Kidney capillary endothelial cell (primary cell): ENCODE measurements around the gene CCL4L2.
"Not testable (repeated sequence)": the region's sequence is repeated elsewhere in the genome, so short reads cannot be mapped to it uniquely, and the experiment has no call there.

Experiments
- DNase-seq: peaks from one replicate; pipeline ENCODE4 v3.0.0-alpha.2; 2018; ENCODE audit warnings: low spot score

CCL4L2 gene

DNA sequence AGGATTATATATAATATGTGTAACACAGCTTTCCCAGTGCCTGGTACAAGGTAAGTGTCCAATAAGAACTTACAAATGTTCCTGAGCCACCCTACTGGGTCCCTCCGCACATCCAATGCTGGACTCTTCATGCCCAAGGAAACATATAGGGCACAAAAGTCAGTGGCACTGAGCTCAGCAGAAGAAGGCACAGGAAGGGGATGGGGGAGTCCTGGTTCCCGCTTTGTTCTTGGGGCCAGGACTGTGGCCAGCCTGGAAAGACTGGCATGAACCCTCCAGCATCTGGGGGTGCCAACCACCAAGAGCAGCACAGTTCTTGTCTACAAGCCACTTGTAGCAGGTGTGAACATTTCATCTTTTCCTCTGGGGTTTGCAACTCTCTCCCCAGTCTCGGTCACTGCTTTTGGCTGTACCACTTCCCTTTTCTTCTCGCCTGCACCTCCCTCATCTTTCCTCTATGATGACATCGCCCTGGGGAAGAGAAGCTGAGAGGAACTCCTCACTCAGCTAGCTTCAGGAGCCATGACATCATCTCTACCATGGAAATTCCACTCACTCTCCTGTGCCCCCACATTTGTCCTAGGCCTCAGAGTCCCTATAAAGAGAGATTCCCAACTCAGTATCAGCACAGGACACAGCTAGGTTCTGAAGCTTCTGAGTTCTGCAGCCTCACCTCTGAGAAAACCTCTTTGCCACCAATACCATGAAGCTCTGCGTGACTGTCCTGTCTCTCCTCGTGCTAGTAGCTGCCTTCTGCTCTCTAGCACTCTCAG is at the start of gene CCL4L2:
Gene CCL4L2 (plus strand): TSS at position 625 of the 773 bp plus-strand sequence.
- not testable (repeated sequence) for DNase-seq

DNA sequence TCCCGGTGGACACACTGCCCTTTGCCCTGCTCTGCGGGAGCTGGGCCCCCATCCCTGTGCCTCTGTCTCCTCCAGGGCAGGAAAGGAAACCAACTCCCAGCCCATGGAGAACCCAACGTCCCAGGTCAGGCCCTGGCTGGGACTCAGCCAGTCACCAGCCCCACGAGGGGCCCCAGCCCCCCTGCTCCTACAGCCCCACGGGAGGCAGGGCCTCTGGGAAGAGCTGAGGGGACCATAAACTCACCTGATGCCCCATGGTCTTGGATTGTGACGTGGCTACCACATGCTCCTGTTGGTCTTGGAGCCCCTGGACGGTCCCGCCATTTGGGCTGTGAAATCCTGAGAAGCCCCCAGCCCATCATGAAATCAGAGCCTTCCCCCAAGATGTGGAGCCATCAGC is 42.0 kb upstream of the CCL4L2 start:
- DNase-seq: not testable (repeated sequence)

DNA sequence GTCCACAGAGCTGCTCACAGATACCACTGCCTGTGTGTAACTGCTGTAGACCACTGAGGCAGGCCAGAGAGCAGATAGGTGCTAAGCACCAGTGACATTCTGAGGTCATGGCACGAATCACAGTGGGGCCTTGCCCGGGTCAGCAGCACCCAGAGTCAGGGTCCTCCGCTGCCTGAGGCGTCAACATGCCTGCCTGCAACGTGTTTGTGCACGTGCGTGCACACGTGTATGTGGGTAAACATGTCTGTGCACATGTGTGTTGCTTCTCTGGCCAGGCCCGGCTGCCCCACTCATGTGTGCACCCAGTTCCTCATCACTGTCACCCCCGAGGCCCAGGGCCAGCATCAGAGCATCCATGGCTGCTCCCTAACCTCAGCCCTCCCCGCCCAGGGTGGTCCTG is 34.3 kb upstream of the CCL4L2 start, which contains the start of gene TBC1D3B:
Gene TBC1D3B (minus strand): TSS at position 101 of the 400 bp plus-strand sequence. CDS start 1,586 bp downstream, outside the sequence.
- DNase-seq: not testable (repeated sequence)

DNA sequence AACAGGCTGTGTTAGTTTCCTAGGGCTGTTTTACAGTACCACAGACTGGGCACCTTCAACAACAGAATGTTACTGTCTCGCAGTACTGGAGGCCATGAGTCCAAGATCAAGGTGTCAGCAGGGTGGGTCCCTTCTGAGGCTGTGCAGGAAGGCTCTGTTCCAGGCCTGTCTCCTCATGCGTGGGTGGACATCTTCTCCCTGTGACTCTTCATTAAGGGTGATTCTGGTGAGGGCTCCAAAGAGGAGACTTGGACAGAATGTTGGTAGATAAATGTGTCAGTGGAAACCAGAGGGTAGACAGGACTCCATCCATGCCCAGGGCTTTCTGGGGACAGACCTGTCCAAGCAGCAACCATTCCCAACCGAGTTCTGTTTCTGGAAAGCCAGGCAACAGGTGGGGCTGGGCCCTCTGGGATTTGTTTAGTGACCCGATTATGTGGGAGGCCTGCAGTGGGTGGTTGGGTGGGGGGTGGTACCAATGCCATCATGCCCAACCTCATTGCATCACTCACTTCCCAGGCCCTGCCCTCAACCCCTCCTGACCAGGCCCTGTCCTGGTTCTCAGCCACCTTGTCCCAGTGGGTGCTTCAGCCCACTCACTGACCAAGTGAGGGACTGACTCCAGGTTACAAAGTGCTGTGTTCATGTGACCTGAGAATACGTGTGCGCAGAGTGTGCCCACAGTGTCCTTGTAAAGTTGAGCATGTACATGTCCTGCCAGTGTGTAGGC is 29.3 kb upstream of the CCL4L2 start:
- DNase-seq: not testable (repeated sequence)

DNA sequence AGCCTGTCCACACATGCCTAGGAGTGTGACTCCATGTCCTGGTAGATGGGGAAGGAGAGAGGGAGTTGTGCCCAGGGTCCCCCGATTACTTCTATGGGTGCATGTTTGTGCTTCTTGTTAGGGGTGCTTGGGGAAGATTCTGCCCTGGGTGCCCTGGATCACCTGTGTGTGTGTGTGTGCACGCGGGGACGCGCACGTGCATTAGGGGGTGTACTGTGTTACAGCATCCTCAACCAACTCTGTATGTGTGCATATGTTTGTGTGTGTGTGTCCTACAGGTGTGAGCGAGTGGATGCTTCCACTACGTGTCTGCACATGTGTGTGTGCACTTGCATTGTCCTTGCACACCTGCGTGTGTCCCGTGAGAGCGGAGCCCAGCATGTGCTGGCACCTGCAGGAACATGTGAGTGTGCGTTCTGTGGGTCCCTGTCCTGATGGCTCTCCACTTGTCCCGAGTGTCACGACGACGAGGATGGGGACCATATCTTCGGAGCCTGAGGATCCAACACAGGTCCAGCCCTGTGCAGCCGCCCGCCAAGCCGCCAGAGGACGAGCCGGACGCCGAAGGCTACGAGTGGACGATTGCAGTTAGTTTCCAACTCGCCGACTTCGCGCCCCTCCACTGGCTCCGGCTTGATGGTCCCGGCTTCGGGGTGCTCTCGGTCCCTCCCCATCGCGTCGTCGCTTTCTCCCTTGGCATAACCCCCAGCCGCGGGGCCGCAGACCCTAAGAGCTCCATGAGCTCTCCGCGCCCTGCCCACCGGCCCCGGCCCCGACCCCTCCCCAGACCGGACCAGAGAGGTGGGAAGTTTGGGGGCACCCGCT is 28.5 kb upstream of the CCL4L2 start:
- no peak for DNase-seq

DNA sequence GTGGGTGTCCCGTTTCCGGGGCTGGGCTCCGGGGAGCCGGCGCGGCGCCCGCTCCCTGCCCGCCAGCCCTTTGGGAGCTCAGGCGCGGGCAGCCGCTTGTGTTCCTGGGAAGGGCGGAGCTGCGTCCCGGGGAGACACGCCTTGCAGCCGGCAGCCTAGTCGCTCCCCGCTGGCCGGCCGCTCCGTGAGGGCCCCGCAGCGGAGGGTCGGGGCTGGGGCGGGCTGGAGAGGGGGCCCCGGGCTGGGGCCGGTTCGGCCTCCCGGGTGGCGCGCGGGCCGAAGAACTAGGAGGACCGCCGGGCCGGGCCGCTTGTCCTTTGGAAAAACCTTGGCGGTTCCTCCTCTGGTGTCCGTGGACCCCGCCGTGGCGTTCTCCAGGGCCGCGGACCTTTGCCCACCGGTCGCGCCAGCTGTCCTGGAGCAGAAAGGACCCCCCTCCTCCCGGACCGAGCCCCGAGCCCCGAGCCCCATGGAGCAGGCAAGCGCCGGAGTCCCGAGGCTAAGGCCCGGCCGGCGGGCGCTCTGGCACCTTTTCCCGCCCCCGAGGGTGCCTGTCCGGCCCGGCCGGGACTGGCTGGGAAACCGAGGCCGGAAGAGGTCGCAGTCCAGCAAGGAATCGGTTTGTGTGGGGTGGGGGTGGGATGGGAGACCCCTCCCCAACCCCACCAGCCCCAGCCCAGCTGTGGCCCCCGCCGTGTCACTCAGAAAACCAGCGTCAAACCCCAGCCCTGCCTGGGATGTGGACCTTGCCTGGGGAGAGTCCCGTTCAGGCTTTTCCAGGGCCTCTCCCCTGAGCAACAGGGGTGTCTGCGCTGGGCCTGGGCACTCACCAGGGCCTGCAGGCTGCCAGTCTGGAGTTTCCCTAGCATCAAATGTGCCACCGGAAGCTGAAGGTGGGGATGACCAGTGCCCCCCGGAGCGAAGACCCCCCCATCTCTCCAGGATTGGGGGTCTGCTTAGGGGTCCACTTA is 27.6 kb upstream of the CCL4L2 start:
- peak; percentile 58 for DNase-seq

DNA sequence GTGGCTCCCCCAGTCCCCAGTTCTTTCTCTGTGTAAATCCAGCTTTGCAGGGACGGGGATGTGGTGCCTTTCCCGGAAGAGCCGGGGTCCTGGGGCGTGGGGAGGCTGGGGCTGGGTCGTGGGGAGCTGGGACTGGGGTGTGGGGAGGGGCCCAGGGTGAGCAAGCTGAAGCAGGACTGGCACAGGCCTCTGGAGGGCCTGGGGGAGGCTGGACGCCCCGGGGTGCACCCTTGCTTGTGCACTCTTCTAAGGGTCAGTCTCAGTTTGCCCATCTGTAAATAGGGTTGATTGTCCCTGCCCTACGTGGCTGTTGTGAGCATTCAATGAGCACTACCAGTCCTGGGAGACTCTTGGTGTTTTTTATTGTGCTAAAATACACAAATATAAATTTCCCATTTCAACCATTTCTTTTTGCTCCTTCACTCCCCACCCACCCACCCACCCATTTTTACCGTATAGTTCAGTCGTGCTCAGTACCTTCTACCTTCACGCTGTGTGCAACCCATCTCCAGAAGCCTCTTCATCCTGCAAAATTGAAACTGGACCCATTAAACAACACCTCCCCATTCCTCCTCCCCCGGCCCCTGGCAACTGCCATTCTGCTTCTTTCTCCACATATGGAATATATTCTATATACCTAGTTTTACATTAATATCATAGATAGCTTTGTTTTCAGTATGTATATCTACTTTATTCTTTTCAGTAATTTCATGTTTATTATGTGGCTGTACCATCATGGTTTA is 26.7 kb upstream of the CCL4L2 start:
- DNase-seq: no peak

DNA sequence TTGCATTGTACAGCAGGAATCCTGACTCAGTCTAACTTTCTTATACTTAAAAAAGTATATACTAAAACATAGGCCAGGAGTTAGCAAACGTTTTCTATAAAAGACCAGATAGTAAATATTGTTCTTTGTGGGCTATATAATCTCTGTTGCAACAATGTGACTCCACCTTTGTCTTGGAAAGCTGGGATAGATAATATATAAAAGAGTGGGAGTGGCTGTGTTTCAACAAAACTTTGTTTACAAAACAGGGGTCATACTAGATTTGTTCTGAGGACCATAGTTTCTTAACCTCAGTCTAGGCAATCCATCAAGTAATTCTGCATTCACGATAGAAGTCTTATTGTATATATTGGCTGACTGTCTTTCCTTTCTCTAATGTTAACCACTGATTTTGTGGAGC is 25.4 kb upstream of the CCL4L2 start:
- no peak for DNase-seq

DNA sequence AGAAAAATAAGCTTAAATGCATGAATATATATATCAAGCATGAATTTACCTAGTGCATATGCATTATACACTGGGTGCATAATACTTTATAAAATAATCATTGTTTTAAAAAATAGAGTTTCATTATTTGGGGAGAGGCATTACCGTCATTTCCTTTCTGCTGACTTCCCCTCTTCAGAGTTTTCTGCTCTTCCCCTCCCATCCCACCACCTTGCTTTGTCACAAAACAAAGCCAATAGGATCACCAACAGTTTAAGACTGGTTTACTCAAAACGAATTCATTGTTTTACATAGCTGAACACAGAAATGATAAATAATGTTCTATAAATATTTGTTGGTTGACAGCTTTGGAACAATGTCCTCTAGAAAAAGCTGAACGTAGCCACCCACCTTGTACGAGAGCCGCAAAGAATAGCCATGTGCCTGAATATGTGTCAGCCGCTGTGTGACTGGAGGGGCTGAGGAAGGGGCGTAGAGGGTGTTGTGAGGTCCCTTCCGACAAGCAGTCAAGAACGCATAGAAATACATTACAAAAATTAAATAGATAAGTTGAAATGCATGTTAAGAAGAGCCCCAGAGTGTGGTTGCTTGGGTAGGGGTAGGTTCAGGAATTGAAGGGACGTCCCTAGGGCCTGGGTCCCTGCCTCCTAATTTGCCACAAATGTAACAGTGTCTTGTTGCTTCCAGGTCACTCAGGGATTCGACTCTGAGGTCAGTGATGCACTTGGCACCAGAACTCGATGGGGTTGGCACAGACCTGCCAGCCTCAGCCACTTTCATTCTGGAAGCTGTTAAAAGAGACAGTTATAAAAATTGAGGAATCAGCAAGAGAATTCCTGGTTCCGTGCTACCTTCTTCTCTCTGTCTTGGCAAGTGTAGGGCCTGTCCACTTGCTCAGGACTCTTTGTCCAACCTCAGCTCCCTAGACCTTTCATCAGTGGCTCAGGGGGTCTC is 23.8 kb upstream of the CCL4L2 start:
- not testable (repeated sequence) for DNase-seq

DNA sequence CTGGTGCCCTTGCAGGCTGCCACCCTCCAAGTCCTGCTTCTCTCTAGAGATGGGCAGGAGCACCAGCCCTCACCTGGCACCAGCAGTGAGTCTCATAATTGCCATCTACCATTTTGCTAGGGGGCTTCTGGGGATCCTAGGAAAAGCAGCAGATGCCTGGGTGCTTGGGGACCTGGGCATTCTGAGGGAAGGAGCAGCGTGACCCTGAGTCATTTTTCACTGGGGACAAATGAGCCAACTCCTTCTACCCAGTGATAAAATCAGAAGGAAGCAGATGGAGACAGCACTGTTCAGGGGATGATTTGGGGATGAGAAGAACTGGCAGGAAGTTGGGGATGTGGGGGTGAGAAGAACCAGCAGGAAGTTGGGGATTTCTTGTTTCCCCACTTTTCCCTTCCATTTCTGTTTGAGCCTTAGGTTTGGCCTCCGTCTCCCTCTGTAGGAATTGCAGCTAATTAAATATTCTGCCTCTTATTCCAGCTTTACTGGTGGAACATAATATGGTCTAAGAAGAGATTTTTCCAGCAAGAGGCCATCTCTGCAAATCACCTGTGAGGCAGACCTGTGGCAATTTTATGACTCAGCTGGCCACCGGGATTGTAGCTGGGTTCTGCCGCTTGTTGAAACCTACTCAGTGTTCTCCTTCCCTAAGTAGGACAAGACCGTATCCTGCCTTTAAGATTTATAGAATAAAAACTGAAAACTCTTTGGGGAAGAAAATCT is 22.8 kb upstream of the CCL4L2 start:
- DNase-seq: not testable (repeated sequence)

DNA sequence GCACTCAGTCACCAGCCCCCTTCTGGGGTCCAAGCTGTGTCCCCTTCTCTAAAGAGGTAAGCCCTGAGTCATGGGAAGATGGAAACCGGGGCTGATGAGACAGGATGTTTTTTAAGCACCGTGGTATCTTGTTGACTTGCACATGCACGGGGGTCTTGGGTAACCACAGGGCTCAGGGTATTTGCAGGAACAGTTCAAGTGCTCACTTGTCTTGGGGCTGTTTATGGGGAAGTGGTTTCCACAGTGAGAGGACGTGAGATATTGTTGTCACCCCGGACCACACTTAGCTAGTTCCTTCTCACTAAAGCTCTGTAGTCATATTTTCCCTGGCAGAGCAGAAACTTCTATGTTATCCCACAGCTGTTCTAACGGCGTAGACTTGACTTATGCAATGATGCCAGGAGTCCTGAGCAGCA is 22.0 kb upstream of the CCL4L2 start:
- no peak for DNase-seq

DNA sequence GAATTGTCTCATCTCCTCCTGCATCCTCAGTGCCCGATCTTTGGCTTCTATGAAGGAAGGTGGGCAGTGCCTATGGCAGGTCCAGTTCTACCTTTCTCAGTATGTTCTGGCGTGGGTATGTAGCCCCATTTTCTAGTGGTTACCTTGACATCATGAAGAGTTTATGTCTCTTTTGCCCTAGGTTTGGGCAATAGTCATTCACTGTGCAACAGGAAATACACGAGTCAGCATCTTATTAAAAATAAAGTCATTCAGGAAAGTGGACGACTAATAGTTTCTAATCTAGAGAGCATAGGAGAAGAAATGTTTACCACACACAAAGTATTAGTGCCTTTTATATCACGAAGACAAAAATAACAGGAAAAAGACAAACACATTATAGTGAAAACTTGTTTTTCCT is 20.9 kb upstream of the CCL4L2 start:
- not testable (repeated sequence) for DNase-seq

DNA sequence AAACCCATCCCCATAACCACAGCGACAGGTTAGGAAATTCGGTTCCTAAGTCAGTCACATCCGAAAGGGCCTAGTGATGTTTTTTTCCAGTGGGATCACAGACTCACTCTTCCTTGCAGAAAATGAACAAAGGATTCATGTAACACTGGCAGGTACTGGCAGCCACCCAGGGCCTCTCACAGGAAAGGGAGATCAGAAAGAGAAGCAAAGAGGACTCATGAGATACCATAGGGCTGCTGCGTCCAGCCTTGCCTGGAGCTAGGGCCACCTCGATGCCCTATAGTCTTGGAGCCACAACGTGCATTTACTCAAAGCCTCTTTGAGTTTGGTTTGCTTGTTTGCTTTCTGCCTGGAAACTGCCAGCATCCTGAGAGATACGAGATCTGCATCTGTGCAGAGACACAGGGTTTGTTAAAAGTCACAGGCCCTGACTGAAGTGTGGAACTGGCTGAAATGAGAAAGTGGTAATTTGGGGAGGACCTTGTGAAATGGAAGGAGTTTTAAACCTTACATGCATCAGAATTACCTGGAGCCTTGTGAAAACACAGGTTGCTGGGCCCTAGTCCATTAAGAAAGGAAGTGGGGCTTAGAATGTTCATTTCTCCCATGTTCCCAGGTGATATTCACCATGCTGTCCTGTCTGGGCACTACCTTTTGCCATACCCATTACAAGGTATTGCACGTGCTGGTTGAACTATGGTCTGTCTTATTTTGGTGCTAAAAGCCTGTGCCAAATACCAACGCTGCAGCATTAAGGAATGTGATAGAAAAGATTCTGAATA is 20.1 kb upstream of the CCL4L2 start:
- DNase-seq: not testable (repeated sequence)

DNA sequence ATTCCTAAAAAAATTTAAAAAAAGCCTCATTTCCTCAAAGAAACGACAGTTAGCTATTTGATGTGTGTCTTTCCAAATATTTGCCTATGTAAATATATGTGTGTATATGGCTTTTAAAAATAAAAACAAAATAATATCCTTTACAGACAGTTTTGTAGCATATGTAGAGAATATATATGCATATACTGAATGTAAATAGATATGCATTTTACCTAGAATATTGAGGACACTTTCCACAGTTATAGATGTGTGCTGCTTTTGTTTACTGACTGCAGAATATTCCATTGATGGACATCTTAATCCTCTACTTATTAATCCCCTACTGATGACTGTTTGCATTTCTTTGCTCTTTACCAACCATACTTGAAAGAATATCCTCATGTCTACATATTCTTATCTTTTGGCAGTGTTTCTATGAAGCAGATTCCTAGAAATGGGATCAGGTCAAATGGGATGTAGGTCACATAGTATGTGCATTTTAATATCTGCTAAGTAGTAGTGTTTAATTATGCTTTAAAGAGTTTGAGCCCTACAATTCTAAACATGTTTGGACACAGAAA is 17.6 kb upstream of the CCL4L2 start:
- DNase-seq: no peak

DNA sequence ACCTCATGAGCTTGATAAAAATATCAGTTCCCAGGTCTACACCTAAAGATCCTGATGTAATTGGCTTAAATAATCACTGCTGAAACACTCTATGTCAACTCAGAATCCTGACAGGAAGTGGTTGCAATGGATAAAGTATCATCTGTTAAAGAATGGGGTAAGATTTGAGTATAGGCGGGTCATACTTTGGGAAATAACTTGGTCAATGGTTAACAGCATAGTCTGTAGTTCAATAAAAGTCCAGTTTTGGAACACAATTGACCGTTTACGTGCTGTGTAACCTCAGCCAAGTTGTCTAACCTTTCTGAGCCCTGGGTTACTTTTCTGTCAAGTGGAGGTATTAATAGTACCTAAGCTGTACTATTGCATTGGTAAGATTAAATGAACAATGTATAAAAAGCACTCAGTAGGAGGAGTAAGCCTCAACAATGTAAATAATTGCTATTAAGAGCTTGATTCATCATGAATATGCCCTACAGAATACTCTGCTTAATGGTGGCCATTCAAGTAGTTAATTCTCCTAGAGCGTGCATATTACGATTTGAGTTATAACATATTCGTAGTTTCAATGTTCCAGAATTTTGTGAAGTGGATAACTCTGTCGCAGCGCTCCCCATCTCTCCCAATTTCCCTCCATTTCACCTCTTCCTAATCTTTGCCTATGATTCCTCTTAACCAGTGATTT is 16.6 kb upstream of the CCL4L2 start:
- not testable (repeated sequence) for DNase-seq

DNA sequence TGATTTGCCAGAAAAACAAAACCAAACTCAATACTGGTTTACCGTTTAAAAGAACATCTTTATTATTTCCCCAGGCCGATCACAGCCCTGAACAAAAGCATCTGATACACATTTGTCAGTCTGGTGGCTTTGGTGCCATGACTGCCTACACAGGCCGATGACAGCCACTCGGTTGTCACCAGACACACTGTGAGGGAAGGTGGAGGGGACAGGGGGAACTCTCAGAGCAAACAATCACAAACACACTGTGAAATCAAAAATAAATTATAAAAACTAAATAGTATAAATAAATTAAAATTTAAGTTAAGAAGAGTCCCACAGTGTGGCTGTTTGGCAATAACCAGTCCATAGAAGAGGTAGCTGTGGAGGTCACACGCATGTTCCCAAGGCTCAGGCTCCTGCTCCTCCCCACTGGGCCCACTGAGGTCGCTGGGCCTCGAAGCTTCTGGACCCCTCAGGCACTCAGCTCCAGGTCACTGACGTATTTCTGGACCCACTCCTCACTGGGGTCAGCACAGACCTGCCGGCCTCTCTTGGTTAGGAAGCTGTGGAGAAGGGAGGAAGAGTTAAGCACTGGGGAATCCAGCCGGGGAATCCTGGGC is 15.9 kb upstream of the CCL4L2 start:
- not testable (repeated sequence) for DNase-seq
